Muscle layer of colon (tissue), 2 donors: Measurements from ENCODE around the gene CGNL1.

ENCODE experiments used
- H3K27ac ChIP-seq: one replicate; pipeline ENCODE4 v1.7.0; 2013; ENCODE audit warnings: low read depth, mild to moderate bottlenecking, low read length, moderate library complexity
- H3K27me3 ChIP-seq, 2 donors: one replicate each; pipeline ENCODE4 v1.7.0; 2013; ENCODE audit warnings: low read length in 2 of 2, mild to moderate bottlenecking in 2 of 2; ENCODE audit not compliant: insufficient read depth in 2 of 2, control insufficient read depth in 1 of 2
- H3K36me3 ChIP-seq: one replicate; pipeline ENCODE4 v1.7.0; 2013; ENCODE audit warnings: mild to moderate bottlenecking, low read length; ENCODE audit not compliant: insufficient read depth
- H3K4me1 ChIP-seq: one replicate; pipeline ENCODE4 v1.7.0; 2013; ENCODE audit warnings: mild to moderate bottlenecking, low read length; ENCODE audit not compliant: insufficient read depth
- H3K4me3 ChIP-seq, 2 donors: one replicate each; pipeline ENCODE4 v1.7.0; 2013; ENCODE audit warnings: low read length in 2 of 2, low read depth in 1 of 2, mild to moderate bottlenecking in 1 of 2, moderate library complexity in 1 of 2
- H3K9ac ChIP-seq: one replicate; pipeline ENCODE4 v1.7.0; 2013; ENCODE audit warnings: low read length
- H3K9me3 ChIP-seq: one replicate; pipeline ENCODE4 v1.7.0; 2013; ENCODE audit warnings: mild to moderate bottlenecking, low read length
- donor health status: abdominal sarcoma.
- donor health status: Adenocarcinoma of cecum.

The CGNL1 gene

GRCh38 chr15:57353317-57353804 lies 22.9 kb upstream of the CGNL1 start:
- no peak overlapping the region for H3K27ac ChIP-seq
- no peaks in the 10 kb centered on the region for H3K27me3 ChIP-seq
- H3K9ac ChIP-seq: no peak overlapping the region
- H3K36me3 ChIP-seq: no peaks in the 10 kb centered on the region
- no peaks in the 10 kb centered on the region for H3K4me1 ChIP-seq
- H3K9me3 ChIP-seq: no peaks in the 10 kb centered on the region
- no peak overlapping the region for H3K4me3 ChIP-seq

DNA sequence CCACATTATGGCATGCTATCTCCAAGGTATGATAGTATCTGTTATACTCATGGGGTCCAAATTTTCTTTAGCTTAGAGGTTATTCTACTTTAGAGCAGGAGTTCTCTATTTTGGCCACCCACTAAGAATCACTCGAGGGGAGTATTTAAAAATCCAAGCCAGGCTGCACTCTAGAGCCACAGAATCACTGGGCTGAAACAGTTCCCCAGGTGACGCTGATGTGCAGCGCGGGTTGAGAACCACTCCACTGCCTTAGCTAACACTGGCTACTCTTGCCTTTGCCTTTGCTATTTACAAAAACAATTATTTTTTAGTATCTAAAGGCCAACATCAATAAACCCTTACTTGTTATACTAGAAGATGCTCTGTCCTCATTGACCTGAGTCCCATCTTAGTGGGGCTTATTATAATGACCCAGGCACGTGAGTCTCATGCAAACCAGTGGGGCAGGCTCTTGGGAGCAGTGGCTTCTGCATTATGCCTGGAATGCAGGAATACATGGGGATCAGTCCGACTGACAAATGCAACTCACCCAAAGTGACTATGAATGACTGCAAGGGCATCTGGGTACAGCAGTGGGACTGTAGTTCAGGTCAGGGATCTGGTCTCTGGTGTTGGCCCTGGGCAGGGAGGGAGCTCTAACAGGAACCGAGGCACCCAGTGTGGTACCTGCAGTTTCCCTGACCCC lies 21.7 kb upstream of the CGNL1 start:
- H3K4me1 ChIP-seq: no peaks in the 10 kb centered on the region
- H3K36me3 ChIP-seq: no peaks in the 10 kb centered on the region
- H3K4me3 ChIP-seq: no peak overlapping the region
- H3K27me3 ChIP-seq: no peaks in the 10 kb centered on the region
- no peak overlapping the region for H3K27ac ChIP-seq
- H3K9ac ChIP-seq: no peak overlapping the region
- H3K9me3 ChIP-seq: no peaks in the 10 kb centered on the region

DNA sequence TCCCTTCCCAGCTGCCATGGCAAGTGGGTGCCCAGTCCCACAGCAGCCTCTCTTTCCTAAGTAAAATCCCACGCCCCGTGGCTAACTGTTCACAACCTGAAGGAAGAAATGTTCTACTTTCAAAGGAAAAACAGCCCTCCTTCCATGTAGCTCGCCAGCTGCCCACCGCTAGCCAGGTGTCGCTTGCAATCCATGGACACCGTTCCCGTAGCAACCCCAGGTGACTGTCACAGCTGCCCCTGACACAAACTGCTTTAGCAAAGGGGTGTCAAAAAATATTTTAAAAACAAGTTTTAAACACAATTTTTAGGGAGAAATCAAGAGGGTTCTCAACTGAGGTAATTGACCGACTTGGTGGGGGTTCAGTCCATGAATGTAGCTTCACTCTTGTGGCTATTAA lies 21.0 kb upstream of the CGNL1 start:
- H3K9me3 ChIP-seq: no peaks in the 10 kb centered on the region
- no peaks in the 10 kb centered on the region for H3K4me1 ChIP-seq
- H3K27ac ChIP-seq: no peak overlapping the region
- no peak overlapping the region for H3K4me3 ChIP-seq
- no peaks in the 10 kb centered on the region for H3K27me3 ChIP-seq
- no peaks in the 10 kb centered on the region for H3K36me3 ChIP-seq
- no peak overlapping the region for H3K9ac ChIP-seq

GRCh38 chr15:57356178-57356577 lies 20.1 kb upstream of the CGNL1 start:
- Histone ChIP-seq H3K27ac (no peak overlapping the region), H3K4me1 (no peaks in the 10 kb centered on the region), H3K9me3 (no peaks in the 10 kb centered on the region)

DNA sequence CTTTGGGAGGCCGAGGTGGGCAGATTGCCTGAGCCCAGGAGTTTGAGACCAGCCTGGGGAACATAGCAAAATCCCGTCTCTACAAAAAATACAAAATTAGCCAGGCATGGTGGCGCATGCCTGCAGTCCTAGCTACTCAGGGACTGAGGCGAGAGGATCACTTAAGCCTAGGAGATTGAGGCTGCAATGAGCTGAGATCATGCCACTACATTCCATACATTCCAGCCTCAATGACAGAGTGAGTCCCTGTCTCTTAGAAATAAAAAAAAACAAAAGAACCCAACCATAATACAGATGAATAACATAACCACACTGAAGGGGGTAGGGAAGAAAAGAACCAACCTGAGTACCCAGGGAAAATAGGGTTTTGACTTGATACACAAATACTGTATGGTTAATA lies 19.7 kb upstream of the CGNL1 start:
- Histone ChIP-seq H3K36me3 (no peaks in the 10 kb centered on the region), H3K9me3 (no peaks in the 10 kb centered on the region), H3K9ac (no peak overlapping the region), H3K4me3 (no peak overlapping the region), H3K27me3 (no peaks in the 10 kb centered on the region), H3K27ac (no peak overlapping the region), H3K4me1 (no peaks in the 10 kb centered on the region)

More at GRCh38 chr15:57356178-57356577, 20.1 kb upstream of the CGNL1 start:
- Histone ChIP-seq H3K36me3 (no peaks in the 10 kb centered on the region), H3K4me3 (no peak overlapping the region), H3K27me3 (no peaks in the 10 kb centered on the region), H3K9ac (no peak overlapping the region)

GRCh38 chr15:57357799-57358198 lies 18.5 kb upstream of the CGNL1 start:
- no peaks in the 10 kb centered on the region for H3K36me3 ChIP-seq
- H3K4me1 ChIP-seq: no peaks in the 10 kb centered on the region
- no peaks in the 10 kb centered on the region for H3K9me3 ChIP-seq
- no peak overlapping the region for H3K9ac ChIP-seq
- no peak overlapping the region for H3K4me3 ChIP-seq
- no peak overlapping the region for H3K27ac ChIP-seq
- no peaks in the 10 kb centered on the region for H3K27me3 ChIP-seq

DNA sequence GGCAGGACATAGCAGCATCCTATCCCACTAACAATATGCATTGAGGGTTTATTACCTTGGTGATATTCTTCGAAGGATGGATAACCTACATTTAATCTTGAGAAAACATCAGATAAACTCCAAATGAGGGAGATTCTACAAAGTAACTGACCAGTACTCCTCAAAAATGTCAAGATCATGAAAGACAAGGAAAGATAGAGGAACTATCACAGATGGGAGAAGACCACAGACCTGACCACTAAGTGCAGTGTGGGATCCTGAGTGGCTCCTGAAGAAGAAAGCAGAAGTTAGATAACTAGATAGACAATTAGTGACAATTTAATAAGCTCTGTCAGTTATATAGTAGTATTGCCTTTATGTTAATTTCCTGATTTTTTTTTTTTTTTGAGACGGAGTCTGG lies 17.7 kb upstream of the CGNL1 start:
- no peaks in the 10 kb centered on the region for H3K4me1 ChIP-seq
- H3K36me3 ChIP-seq: no peaks in the 10 kb centered on the region

GRCh38 chr15:57363661-57364060 lies 12.6 kb upstream of the CGNL1 start:
- Histone ChIP-seq H3K27me3 (no peaks in the 10 kb centered on the region), H3K9me3 (no peaks in the 10 kb centered on the region), H3K27ac (no peak overlapping the region), H3K4me1 (no peaks in the 10 kb centered on the region), H3K36me3 (no peaks in the 10 kb centered on the region), H3K4me3 (no peak overlapping the region), H3K9ac (no peak overlapping the region)

More for the DNA sequence above, 17.7 kb upstream of the CGNL1 start:
- H3K27me3 ChIP-seq: no peaks in the 10 kb centered on the region
- no peak overlapping the region for H3K27ac ChIP-seq
- H3K9ac ChIP-seq: no peak overlapping the region
- H3K4me3 ChIP-seq: no peak overlapping the region
- H3K9me3 ChIP-seq: no peaks in the 10 kb centered on the region

DNA sequence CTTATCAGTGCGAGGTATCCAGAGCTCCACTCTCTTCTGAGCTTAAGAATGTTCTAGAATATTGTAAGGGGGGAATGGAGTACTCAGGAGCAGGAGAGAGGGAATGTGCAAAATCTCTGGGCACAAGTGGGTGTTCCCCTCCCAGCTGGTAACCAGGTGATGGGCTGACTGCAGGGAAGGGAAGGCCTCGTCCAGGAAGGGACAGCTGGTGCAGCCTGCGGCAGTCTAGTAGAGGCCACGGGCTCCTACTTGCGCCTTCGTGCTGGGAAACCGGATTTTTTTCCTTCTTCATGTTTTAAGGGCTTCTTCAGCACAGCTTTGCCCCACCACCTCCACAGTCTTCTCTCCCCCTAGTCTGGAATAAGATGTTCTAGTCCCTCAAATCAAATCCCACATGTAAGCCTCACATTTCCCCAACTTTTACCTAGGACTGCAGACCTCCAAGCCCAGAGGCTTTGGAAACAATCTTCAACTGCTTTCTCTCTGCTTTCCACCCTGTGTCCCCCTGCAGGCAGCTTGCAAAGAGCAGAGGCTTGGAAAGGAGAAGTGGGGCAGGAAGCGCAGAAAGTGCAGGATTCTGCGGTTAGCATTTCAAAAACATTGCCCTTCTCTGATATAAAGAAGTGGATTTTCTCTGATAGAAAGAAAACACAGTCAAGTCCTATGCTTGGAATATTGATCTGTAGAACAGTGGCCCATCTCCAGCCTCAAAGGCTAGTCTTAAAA lies 11.9 kb upstream of the CGNL1 start:
- no peak overlapping the region for H3K4me3 ChIP-seq
- no peaks in the 10 kb centered on the region for H3K9me3 ChIP-seq
- H3K9ac ChIP-seq: no peak overlapping the region
- H3K27me3 ChIP-seq: no peaks in the 10 kb centered on the region
- H3K27ac ChIP-seq: no peak overlapping the region
- H3K36me3 ChIP-seq: no peaks in the 10 kb centered on the region
- H3K4me1 ChIP-seq: no peaks in the 10 kb centered on the region

DNA sequence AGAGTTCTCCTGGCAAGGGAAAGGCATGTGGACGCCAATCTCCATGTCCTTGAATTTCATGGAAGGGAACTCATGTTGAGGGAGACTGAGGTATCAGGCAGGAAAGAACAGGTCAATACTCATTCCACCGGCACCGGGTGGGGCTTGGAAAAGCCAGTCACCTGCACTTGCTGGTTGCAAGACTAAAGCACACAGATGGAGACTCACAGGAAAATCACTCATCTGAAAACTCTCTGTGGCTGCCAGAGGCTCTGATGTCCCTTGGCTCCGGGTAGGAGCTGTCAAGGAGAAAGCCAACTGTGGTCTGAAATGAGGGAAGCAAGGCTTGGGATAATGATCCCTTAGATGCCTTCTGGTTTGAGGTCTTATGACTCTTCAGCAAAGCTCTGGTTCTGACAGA lies 8.7 kb upstream of the CGNL1 start:
- no peak overlapping the region for H3K4me3 ChIP-seq
- H3K27ac ChIP-seq: no peak overlapping the region
- H3K36me3 ChIP-seq: no peaks in the 10 kb centered on the region
- H3K9me3 ChIP-seq: no peaks in the 10 kb centered on the region
- no peaks in the 10 kb centered on the region for H3K4me1 ChIP-seq
- no peaks in the 10 kb centered on the region for H3K27me3 ChIP-seq
- H3K9ac ChIP-seq: no peak overlapping the region

- H3K27me3 ChIP-seq: peaks cover 0 to 3% of the 10 kb centered on the region in 2 donors
- no peaks in the 10 kb centered on the region for H3K4me1 ChIP-seq
- no peak overlapping the region for H3K9ac ChIP-seq
- H3K9me3 ChIP-seq: no peaks in the 10 kb centered on the region
- no peak overlapping the region for H3K27ac ChIP-seq
- H3K4me3 ChIP-seq: no peak overlapping the region
- no peaks in the 10 kb centered on the region for H3K36me3 ChIP-seq
Observed at GRCh38 chr15:57370929-57371328, 5.4 kb upstream of the CGNL1 start.
